ENCODE data around the gene CHRNB1.

The CHRNB1 gene

DNA sequence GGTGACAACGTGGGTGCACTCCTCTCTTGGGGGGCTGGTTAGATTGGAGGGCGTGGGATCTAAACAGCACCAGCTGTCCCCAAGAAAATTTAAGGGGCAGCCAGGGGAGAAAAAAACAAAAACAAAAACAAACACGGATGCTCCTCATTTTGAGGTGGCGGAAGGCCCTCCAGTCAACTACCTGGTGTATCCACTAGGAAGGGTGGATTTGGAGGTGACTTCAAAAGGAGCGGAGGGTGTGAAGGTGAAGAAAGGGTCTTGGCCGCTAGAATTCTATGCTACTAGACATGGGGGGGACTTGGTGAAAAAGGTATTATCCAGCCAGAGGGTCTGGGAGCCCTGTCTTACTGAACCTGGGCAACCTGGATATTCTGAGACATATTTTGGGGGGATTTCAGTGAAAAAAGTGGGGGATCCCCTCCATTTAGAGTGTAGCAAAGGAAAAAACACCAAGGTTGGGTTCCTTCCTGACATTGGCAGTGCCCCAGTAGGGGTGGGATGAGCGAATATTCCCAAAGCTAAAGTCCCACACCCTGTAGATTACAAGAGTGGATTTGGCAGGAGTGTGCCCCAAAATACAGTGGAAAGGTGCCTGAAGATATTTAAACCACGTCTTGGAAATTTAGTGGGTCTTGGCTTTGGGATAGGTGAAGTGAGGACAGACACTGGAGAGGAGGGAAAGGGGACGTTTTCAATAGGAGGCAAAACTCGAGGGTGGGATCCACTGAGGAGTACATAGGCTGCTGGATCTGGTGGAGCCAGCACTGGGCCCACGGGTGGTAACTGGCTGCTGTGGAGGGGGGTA is 6.0 kb upstream of the CHRNB1 start:
- DNase-seq: no peak

DNA sequence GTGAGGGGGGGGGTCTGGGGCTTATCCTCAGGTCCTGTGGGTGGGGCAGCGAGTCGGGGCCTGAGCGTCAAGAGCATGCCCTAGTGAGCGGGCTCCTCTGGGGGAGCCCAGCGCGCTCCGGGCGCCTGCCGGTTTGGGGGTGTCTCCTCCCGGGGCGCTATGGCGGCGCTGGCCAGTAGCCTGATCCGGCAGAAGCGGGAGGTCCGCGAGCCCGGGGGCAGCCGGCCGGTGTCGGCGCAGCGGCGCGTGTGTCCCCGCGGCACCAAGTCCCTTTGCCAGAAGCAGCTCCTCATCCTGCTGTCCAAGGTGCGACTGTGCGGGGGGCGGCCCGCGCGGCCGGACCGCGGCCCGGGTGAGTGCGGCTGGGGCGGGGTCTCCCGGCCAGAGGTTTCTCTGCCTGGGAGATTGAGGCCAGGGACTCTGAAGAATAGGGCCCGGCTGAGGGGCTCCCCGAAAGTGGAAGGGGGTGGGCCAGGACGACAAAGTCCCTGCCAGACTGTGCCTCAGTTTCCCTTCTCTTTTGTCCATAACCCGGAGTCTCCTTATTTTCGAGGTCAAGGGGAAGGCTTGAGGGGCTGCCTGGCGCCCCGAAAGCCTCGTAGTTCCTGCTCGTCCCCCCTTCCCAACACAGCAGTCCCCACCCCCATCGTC is 5.3 kb upstream of the CHRNB1 start, which contains the start of gene FGF11:
Gene FGF11 (plus strand): TSS at position 51 of the 651 bp plus-strand sequence. CDS start 109 bp downstream, at position 160.
- peak; percentile 25 for DNase-seq

DNA sequence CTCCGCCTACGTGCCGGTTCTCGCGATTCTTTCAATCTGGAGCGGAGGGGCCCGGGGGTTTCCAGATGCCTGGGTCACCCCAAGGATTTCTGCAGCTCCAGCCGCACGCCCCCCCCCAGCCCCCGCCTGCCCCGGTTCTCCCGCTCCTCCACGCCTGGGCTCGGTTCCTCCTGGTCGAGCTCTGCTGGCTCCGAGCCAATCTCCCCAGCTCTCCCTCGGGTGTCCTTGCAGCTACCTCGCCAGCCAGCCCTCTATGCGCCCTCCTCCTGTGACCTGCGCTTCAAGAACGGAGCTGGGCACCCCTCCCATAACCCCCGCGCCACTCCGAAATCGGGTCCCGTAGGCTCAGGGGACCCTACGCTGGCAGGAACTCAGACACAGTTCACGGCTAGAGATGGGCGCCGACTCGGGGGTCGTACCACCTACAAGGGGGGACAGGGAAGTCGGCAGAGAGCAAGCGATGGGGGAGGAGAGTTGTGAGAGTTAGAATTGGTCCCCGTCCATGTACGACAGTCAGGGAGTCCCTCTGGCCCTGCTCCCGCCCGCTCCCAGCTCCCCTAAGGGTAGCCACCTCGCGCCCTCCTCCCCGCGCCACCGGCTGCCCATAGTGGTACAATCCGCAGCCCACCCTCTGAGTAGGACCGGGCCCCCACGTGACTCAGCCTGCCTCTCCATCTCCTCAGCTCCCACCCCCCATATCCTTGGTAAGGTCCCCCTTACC is 4.6 kb upstream of the CHRNB1 start:
- DNase-seq: peak; percentile 61

DNA sequence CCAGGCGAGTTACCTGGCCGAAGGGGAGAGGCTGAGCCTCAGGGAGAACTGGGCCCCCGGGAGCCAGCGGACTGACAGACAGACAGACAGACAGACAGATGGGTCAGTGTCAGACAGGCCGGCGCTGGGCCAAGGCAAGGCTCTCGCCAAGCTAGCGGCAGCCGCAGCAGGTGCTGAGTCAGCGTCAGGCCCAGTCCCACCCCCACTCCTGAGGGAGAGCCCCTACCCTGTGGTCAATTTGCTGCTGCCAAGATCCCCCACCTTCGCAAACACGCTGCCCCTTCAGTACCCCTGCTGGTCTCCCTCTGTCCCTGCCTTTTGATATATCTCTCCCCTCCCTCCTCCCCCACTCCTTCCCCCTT is 4.0 kb upstream of the CHRNB1 start:
- DNase-seq: peak; percentile 31

DNA sequence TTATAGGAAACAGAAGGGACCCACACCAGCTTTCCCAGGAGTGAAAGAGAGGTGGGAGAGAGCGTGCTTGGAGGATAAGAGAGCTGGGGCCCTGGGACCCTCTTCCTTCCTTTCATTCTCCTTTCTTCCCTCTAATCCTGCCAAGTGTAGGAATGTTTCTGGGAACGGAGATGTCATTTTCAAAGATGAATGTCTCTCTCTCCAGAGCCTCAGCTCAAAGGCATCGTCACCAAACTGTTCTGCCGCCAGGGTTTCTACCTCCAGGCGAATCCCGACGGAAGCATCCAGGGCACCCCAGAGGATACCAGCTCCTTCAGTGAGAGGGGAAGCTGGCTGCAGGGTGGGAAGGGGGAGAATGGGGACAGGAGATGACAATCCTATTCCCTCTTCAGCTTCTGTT is 3.6 kb upstream of the CHRNB1 start:
- no peak for DNase-seq

DNA sequence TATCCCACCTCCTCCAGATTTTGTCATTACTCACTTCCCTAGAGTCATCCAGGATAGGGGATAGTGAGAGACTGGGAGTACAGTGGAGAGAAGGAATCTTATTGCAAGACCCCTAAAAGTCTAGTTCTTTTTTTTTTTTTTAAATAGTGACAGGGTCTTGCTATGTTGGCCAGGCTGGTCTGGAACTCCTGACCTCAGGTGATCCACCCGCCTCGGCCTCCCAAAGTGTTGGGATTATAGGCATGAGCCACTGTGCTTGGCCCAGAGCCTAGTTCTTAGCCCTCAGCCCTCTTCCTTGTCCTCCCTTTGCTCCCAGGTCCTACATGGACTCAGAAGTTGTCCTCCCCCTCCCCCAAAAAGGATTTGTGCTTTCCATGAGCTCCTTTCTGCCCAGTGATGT is 2.7 kb upstream of the CHRNB1 start:
- no peak for DNase-seq

DNA sequence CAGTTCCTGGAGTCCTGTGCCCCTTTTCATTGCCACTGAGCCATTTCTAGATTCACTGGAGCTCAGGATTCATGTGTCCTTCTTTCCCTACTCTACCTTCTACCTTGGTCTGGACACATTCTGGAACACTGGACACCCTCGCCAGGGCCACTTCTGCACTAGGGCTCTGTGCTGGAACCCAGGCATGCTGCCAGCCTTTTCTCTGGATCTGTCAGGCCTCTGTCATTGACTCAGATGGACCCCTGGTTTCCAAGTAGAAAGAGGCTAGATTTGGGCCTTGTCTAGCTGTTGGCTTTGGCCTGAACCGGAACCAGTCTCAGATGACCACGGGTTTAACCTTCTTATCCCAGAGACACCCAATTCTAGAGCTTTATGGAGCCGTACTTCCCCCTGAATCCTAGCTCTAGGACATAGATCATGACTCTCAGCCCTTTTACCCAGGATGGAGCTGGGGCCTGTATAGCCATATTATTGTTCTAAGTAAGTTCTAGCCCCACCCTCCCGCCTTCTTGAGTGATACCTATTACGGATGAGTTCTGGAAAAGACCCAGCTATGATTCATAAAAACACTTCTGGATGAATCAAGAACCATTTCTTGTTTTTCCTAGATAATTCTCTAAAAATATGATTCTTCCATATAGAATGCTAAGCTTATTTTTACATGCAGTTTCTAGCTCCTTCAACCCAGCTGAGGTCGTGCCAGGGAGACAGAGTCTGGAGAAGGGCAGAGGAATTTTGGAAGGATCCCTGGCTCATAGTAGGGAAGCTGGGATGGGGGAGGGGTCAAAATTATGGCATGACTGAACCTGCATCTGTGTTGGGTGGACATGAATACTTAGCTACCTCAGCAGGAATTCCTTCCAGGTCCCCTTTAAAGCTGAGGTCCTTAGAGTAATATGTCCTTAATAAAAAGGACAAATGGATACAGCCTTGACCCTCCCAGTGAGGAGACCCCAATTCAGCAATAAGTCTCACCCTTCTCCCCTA is 1.1 kb upstream of the CHRNB1 start:
- no peak for DNase-seq

DNA sequence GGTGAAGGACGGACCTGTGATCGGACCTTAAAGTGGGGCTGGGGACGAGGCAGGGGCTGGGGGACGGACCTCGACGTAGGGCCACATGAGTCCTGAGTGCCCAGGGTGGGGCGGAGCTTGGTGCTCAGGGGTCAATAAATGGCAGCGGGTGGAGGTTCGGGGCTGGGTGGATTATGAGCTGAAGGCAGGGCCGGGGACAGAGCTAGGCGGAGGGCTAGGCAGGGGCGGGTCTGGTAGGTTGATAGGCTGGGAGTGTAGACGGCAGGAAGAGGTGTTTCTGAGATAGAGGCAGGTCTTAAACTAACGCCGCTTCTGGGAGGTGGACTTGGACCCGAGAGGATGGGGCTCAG is 733 bp downstream of the CHRNB1 start:
- peak; percentile 50 for DNase-seq

DNA sequence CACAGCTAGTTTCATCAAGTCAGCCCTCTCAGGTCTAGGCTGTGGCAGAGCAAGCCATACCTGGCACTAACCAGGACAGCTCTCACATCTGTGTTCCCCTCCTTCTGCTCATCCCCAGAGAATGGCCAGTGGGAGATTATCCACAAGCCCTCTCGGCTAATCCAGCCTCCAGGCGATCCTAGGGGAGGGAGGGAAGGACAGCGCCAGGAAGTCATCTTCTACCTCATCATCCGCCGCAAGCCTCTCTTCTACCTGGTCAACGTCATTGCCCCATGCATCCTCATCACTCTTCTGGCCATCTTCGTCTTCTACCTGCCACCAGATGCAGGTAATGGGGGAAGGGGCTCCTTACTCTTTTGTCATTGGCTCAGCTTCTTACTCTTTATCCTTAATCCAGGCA is 3.6 kb downstream of the CHRNB1 start:
- DNase-seq: no peak

DNA sequence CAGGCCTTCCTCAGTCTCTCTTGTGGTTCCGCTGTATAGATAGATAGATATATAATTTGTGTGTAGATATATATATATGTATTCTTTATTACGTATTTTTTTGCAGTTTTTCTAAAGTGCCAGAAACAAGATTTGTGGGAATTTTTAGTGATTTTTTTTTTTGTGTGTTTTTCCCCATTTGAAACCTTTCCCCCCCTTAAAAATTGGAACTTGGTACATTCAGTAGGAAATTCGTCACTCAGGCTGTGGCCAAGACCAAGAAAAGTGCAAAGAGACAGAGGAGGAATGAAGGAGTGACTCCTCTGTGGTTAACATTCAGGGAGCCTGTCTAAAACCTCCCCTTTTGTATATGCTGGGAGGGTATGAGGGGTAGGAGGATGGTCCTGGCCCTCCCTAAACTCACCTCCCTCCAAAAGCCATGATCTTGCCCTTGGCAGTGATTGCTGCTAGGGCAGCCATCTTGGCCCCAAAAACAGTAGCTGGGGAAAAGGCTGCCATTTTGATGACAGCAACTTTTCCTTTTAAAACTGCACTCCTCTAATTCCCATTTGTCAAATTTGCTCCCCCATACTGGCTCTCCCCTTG is 15.2 kb downstream of the CHRNB1 start:
- no peak for DNase-seq

DNA sequence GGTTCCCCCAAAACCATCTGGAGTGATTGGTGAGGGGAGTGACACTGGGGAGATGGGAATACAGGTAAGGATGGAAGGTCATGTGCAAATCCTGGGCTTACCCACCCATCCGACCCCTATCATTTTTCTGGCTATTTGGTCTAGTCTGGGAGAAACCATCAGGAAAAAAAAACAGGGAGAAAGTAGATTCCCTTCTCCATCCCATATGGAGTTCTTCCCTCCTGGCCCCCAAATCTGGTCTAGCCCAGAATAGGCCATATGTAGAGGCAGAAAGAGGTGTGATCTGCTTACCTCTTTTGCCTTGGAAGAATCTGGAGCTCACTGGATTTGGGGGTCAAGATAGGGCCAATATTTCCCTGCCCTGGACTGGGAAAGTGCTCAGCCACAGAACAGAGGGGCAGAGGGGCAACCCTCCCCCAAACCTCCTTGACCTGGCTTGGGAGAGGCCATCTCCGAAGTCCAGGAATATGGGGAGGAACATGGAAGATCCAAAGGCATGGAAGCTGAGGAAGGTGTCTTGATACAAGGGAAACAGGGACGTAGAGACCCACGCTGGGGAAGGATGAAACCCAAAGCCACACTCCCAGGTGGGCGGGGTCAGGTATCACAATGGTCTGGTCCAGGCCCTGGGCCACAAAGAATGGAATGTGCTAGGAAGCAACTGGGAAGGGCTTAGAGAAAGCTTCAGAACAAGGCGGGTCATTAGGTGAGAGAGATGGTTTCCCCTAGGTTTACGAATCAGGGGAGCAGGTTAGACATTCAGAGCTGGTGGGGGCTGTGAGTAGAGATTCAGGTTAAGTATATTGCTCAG is 16.2 kb downstream of the CHRNB1 start:
- DNase-seq: no peak

DNA sequence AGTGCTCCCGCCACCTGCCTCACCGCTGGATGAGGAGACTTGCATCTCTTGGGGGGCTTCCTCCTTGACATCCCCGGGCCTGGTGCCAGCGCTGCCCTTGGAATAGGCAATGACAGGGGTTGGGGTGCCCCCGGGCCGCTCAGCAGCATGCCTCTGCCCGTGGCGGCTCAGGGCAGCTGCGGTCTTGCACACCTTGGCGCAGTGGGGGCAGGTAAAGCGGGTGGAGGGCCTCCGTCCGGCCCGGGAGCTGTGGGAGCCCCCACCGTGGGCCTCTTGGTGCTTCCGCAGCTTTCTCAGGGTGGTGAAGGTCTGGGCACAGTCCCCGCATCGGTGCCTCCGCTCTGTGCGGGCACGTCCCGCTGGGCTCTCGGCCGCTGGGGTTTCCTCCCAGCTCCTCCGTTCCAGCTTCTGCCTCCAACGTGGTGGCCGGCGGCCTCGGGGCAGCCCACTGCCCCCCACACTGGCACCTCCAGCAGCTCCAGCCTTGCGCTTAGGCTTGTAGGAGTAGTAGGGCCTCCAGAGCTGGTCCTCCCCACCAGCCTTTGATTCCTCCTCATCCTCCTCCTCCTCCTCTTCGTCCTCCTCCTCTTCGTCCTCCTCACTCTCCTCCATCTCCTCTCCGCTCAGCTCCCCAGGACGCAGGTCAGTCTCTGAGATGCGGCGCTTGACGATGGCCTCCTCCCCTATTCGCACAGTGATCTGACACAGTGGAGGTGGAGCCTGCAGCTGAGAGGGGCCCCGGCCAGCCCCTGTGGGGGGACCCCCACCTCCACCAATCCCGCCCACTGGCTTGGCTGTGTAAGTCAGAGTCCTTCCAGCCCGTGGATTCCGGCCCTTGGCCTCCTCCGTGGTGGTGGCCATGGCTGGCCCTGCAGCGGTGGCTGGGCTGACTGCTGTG is 17.9 kb downstream of the CHRNB1 start:
- DNase-seq: no peak

DNA sequence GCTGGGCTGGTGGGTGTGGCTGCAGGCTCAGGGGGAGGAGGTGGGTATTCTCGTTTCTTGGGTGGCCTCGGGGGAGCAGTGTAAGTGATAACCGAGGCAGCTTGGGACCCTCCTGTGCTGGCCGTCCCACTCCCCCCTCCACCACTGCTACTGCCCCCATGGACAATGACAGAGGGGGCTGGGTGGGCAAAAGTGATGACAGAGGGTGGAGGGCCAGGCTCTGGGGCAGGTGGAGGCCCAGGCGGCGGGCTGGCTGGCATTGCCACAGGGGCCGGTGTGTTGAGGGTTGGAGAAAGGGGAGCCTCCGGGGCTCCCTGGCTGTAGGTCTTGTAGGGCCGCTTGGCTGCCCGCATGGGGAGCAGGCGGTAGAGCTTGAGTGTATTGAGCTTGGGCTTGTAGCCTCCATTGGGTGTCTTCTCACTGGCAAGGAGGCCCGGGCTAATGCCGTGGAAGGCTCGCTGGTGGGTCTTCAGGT is 18.5 kb downstream of the CHRNB1 start:
- DNase-seq: no peak

DNA sequence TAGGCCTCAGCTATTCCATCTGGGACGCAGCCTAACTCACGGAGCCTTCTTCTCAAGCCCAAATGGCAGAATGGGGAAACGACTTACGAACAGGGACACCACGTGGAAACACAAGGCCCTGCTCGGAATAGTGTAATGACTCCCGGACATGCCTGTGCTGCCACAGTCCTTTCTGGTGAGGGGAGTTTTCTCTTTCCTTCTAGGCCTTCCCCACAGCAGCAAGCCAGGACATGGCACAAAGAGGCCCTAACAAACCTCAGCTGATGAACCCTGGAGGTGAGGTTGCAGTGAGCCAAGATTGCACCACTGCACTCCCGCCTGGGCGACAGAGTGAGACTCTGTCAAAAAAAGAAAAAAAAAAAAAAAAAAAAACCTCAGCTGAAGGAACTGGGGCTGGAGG is 19.2 kb downstream of the CHRNB1 start:
- DNase-seq: no peak

DNA sequence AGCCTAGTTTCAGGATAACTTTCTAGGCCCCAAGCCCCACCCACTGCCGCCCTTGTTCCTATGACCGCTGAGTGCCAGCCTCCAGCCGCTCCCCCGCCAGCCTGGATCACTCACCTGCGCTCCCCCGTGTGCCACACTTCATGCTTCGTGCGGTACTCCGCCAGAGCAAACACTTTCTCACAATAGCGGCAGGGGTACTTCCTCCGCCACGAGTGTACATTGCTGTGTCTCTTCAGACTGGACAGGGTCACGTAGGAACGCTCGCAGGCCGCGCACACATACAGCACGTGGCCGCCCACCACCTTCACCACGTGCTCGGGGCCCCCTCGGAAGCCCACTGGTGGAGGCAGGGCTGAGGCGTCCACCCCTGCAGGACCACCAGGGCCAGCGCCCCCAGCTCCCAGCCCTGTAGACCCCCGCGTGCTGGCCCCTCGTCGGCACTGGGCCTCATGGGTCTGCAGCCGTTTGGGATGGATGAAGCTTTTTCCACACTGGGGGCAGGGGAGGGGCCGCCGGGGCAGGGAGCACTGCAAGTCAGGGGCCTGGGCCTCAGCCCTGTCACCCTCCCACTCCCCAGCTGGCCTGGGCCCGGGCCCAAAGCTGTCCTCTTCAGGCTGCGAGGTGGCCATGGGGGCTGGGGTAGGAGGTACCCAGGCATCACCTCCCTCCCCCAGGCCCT is 20.9 kb downstream of the CHRNB1 start:
- DNase-seq: no peak

DNA sequence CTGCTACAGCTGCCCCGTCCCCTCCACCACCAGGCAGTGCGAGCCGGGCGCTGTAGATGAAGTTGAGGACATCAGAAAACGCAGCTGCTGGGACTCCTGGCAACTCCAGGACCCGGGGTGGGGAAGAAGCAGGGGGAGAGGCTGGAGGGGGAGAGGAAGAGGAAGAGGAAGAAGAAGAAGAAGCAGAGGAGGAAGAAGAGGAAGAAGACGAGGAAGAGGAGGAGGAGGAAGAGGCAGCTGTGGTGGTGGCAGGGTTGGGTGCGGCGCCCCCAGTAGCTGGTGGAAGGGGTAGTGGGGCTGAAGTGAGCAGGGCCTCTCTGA is 21.4 kb downstream of the CHRNB1 start:
- DNase-seq: no peak

DNA sequence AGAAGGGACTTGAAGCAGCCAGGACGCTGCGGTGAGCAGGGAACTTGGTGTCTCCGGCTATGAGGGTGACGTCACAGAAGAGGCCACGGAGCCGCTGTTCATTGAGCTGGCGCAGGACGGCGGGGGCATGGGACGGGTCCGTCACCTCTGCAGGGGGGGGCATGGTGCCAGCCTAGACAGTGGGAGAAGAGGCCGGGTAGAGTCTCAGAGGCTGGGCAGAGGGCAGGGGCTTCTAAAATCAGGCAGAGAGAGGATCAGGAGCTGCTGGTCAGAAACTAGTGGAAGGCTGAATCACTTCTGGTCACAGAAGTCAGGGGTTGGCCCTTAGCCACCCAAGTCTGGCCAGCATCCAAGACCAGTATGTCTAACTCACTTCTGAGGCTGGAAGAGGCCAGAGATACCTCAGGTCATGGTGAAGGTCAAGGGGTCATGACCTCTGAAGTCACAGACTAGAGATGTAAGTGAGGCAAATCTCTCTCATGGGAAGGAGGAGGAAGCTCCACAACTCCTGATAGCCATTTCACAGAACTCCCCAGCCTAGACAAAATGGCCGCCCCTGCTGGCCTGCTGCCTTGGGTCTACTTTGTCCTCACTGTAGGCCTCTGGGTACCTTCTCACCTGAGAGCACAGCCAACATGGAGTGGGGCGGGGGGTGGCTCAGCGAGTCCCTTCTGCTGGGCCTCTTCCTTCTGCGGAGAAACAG is 21.9 kb downstream of the CHRNB1 start:
- DNase-seq: no peak

DNA sequence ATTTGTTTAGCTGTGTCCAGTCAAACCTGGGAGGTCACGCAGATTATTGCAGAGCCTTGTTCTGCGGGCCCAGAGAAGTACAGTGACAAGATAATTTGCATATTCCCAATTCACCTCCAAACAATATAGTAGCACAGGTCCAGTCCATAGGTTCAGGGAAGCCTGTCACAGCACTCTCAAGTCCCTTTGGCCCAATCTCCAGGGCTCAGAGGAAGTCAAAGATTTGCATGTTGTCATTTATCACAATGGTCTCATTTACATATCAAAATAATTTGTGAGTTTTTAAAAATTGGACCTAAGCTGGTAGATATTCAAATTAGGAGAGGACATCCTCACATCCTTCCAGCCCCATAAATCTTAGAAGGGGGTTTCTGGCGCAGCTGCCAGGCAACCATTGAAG is 22.6 kb downstream of the CHRNB1 start:
- DNase-seq: no peak

DNA sequence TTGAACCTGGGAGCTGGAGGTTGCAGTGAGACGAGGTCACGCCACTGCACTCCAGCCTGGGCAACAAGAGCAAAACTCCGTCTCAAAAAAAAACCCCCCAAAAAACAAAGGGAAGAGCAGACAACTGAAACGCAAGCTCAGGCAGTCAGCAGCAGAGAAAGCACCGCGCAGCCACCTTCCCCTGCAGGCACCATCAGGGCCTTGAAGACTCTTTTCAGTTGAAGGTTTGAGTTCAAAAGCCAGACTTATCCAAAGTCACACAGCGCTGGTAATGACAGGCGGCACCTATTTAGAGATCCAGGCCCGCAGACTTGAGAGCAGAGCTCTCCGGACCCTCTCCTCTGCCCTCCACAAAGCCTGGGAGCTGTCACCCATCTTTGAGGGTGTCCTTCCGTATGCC is 23.4 kb downstream of the CHRNB1 start:
- no peak for DNase-seq

Measured in stimulated activated CD4-positive, alpha-beta T cell treated with anti-CD3 and anti-CD28 coated beads, Interleukin-15, amount 100 ng/mL, for 24 hours (primary cell).